Breast epithelium (tissue), 4 donors: ENCODE results near the gene PANK3. TPM values are rescaled to one million over a fixed set of nuclear protein-coding genes. Genes with fewer than 3 reads are reported as not detected.

Source experiments
- DNase-seq, 2 donors: peaks; one replicate each; pipeline ENCODE4 v3.0.0-alpha.2; 2019; ENCODE audit warnings: low spot score in 2 of 2
- H3K27ac ChIP-seq, 2 donors: fragments of 200-600 bp; sonication (generic) in 1 of 2; one replicate each; pipeline ENCODE4 v1.5.1; 2016 to 2019; ENCODE audit warnings: mild to moderate bottlenecking in 1 of 2
- H3K27me3 ChIP-seq, 2 donors: fragments of 200-600 bp; sonication (generic) in 1 of 2; one replicate each; pipeline versions ENCODE4 v1.5.1 to v1.6.0; 2017 to 2019; ENCODE audit warnings: control low read depth in 1 of 2, mild to moderate bottlenecking in 1 of 2
- H3K36me3 ChIP-seq: fragments of 200-600 bp; one replicate; pipeline ENCODE4 v1.5.1; 2019
- H3K4me1 ChIP-seq, 2 donors: fragments of 200-600 bp; sonication (generic); one replicate each; pipeline ENCODE4 v1.5.1; 2016 to 2019; ENCODE audit warnings: control low read depth in 1 of 2
- H3K4me3 ChIP-seq, 3 donors: fragments of 200-600 bp; sonication (generic); 1 replicate in 2 of 3; 2 replicates in 1 of 3; pipeline ENCODE4 v1.5.1; 2016 to 2019; ENCODE audit warnings: mild to moderate bottlenecking in 3 of 3, moderate library complexity in 2 of 3
- H3K9me3 ChIP-seq, 2 donors: fragments of 200-600 bp; sonication (generic) in 1 of 2; one replicate each; pipeline ENCODE4 v1.5.1; 2016 to 2019; ENCODE audit warnings: control low read depth in 1 of 2
- CTCF ChIP-seq, 3 donors: fragments of 450-650 bp; IDR thresholded peaks; one replicate each; pipeline ENCODE4 v1.5.1; 2016 to 2017; ENCODE audit warnings: antibody characterized with exemption in 3 of 3, mild to moderate bottlenecking in 3 of 3, moderate library complexity in 3 of 3
- POLR2A ChIP-seq: fragments of 450-650 bp; IDR thresholded peaks from one replicate; pipeline ENCODE4 v1.6.1; 2016; ENCODE audit warnings: antibody characterized with exemption, mild to moderate bottlenecking, moderate library complexity
- POLR2AphosphoS5 ChIP-seq, 3 donors: sonication (generic); formaldehyde crosslinking; IDR thresholded peaks; one replicate each; pipeline ENCODE4 v1.6.1; 2017; ENCODE audit warnings: antibody characterized with exemption in 3 of 3
- intact Hi-C: fragments of 100-400 bp; cut with DNase I; formaldehyde crosslinking; loops from one replicate; pipeline ENCODE4 v1.15.1; 2023; ENCODE audit warnings: low total_unique reads
- total RNA-seq, 3 donors: library from RNA; depleted of rRNA; stranded (reverse); fragments of >200 nt; gene quantifications; one replicate each; pipeline ENCODE4 v1.1.0, GENCODE V29; 2016

The PANK3 gene
- total RNA-seq, 3 donors from 2014 or later: 29.9 to 56.1 (median 41.0) TPM

GRCh38 chr5:168502563-168503237, 76.5 kb downstream of the PANK3 start:
- H3K27me3 ChIP-seq: no peaks in the 10 kb centered on the region
- no peak overlapping the region for H3K27ac ChIP-seq
- intact Hi-C loops: no loop called here
- H3K9me3 ChIP-seq: no peaks in the 10 kb centered on the region
- H3K4me3 ChIP-seq: no peak overlapping the region
- TF ChIP-seq CTCF (IDR thresholded peaks at IDR 0.05) (no peak), POLR2AphosphoS5 (IDR thresholded peaks at IDR 0.05) (no peak), POLR2A (no peak)
- no peaks in the 10 kb centered on the region for H3K4me1 ChIP-seq
- DNase-seq: no peak
- H3K36me3 ChIP-seq: no peaks in the 10 kb centered on the region

Other genes with a start within 250 kb of the PANK3 start
- 100 to 1,000 TPM in 1 of 3 donors, 10 to 100 TPM in 2; 67.7 to 106 (median 96.4) TPM for gene RARS1, start 92.9 kb downstream of the PANK3 start, total RNA-seq
- gene FBLL1, start 50.1 kb downstream of the PANK3 start, total RNA-seq: 1 to 10 TPM in 1 of 3 donors, under 1 TPM in 2; 0.32 to 1.6 (median 0.33) TPM